Osteoblast (primary cell): ENCODE measurements around the gene RGS19. TPM values are rescaled to one million over a fixed set of nuclear protein-coding genes. Genes with fewer than 3 reads are reported as not detected.

ENCODE experiments used
- DNase-seq: peaks from one replicate; pipeline ENCODE4 v3.0.0; 2011; ENCODE audit warnings: low spot score, mixed read lengths; ENCODE audit not compliant: insufficient read length; ENCODE audit errors: missing footprints
- H2AFZ ChIP-seq: 2 replicates; pipeline ENCODE4 v1.6.0; 2011; ENCODE audit warnings: mild to moderate bottlenecking, low read length
- H3K27ac ChIP-seq: 2 replicates; pipeline ENCODE4 v1.5.1; 2011; ENCODE audit warnings: mild to moderate bottlenecking, low read depth, low read length, moderate library complexity
- H3K27me3 ChIP-seq: 2 replicates; pipeline ENCODE4 v1.6.0; 2012; ENCODE audit warnings: mild to moderate bottlenecking, control low read depth, inconsistent platforms, low read length, moderate library complexity; ENCODE audit not compliant: insufficient read depth
- H3K36me3 ChIP-seq: 2 replicates; pipeline ENCODE4 v1.5.1; 2011; ENCODE audit warnings: mild to moderate bottlenecking, low read length, control low read depth, moderate library complexity; ENCODE audit not compliant: insufficient read depth
- H3K4me1 ChIP-seq: 2 replicates; pipeline ENCODE4 v1.5.1; 2011; ENCODE audit warnings: mild to moderate bottlenecking, low read length, control low read depth, moderate library complexity; ENCODE audit not compliant: insufficient read depth
- H3K4me2 ChIP-seq: 2 replicates; pipeline ENCODE4 v1.6.0; 2011; ENCODE audit warnings: mild to moderate bottlenecking, low read length; ENCODE audit not compliant: insufficient read depth
- H3K4me3 ChIP-seq: fragments of 200-600 bp; sonication (generic); 3 replicates; pipeline ENCODE4 v1.5.1; 2012; ENCODE audit warnings: mild to moderate bottlenecking, low read length, inconsistent platforms; ENCODE audit not compliant: insufficient read depth
- H3K79me2 ChIP-seq: 2 replicates; pipeline ENCODE4 v1.6.0; 2012; ENCODE audit warnings: mild to moderate bottlenecking, low read length, control low read depth, inconsistent platforms; ENCODE audit not compliant: insufficient read depth
- H3K9me3 ChIP-seq: 2 replicates; pipeline ENCODE4 v1.5.1; 2011; ENCODE audit warnings: low read depth, low read length, control low read depth
- H4K20me1 ChIP-seq: 2 replicates; pipeline ENCODE4 v1.6.0; 2012; ENCODE audit warnings: mild to moderate bottlenecking, low read length, control low read depth; ENCODE audit not compliant: insufficient read depth
- CTCF ChIP-seq: IDR thresholded peaks from 2 replicates; pipeline ENCODE4 v1.5.1; 2011; ENCODE audit warnings: mild to moderate bottlenecking, low read depth, low read length, moderate library complexity; ENCODE audit errors: extremely low read depth
- total RNA-seq: library from RNA; depleted of rRNA; stranded (reverse); fragments of >200 nt; gene quantifications from 2 replicates; pipeline ENCODE4 v1.2.3, GENCODE V29; 2012

RGS19 gene
- total RNA-seq, 1 donor: 6.9 TPM

- no peaks in the 10 kb centered on the region for H3K4me1 ChIP-seq
- DNase-seq: no peak
These were observed 47.5 kb downstream of the RGS19 start for GRCh38 chr20:64031822-64032314.

GRCh38 chr20:64030371-64031134, 48.8 kb downstream of the RGS19 start:
- H3K4me3 ChIP-seq: no peak overlapping the region
- no peak overlapping the region for H3K27ac ChIP-seq
- H3K27me3 ChIP-seq: no peaks in the 10 kb centered on the region
- H3K9me3 ChIP-seq: no peaks in the 10 kb centered on the region
- H3K4me2 ChIP-seq: no peak overlapping the region
- no peak for TF ChIP-seq CTCF
- H4K20me1 ChIP-seq: peaks cover 14% of the 10 kb centered on the region
- peaks cover 57% of the 10 kb centered on the region for H3K36me3 ChIP-seq
- H3K79me2 ChIP-seq: no peaks in the 10 kb centered on the region
- DNase-seq: no peak
- H3K4me1 ChIP-seq: no peaks in the 10 kb centered on the region
- H2AFZ ChIP-seq: no peak overlapping the region

More at GRCh38 chr20:64031822-64032314, 47.5 kb downstream of the RGS19 start:
- no peak overlapping the region for H3K4me3 ChIP-seq
- no peak overlapping the region for H3K4me2 ChIP-seq
- no peak for TF ChIP-seq CTCF
- H4K20me1 ChIP-seq: peaks cover 23% of the 10 kb centered on the region
- peaks cover 1% of the 10 kb centered on the region for H3K27me3 ChIP-seq
- no peak overlapping the region for H2AFZ ChIP-seq
- no peak overlapping the region for H3K27ac ChIP-seq
- peaks cover 51% of the 10 kb centered on the region for H3K36me3 ChIP-seq
- H3K9me3 ChIP-seq: no peaks in the 10 kb centered on the region
- H3K79me2 ChIP-seq: no peaks in the 10 kb centered on the region

- H3K79me2 ChIP-seq: no peaks in the 10 kb centered on the region
- DNase-seq: peak; percentile 83
- H3K36me3 ChIP-seq: peaks cover 68% of the 10 kb centered on the region
These were observed 49.8 kb downstream of the RGS19 start for GRCh38 chr20:64029293-64030117.

More at GRCh38 chr20:64029293-64030117, 49.8 kb downstream of the RGS19 start:
- no peak overlapping the region for H2AFZ ChIP-seq
- no peak overlapping the region for H3K4me2 ChIP-seq
- no peaks in the 10 kb centered on the region for H3K9me3 ChIP-seq
- H3K4me3 ChIP-seq: no peak overlapping the region
- peaks cover 20% of the 10 kb centered on the region for H4K20me1 ChIP-seq
- no peak overlapping the region for H3K27ac ChIP-seq
- H3K27me3 ChIP-seq: no peaks in the 10 kb centered on the region
- H3K4me1 ChIP-seq: no peaks in the 10 kb centered on the region
- TF ChIP-seq CTCF: no peak
